ENCODE measurements around the gene CPB2. TPM values are rescaled to one million over a fixed set of nuclear protein-coding genes. Genes with fewer than 3 reads are reported as not detected.

Gene CPB2
- total and polyA plus RNA-seq, 8 donors, result 0.17 to 18.4 (median 0.35) TPM

GRCh38 chr13:46127358-46128023, 22.7 kb upstream of the CPB2 start:
- H3K9me3 ChIP-seq, result no peaks in the 10 kb centered on the region
- no peaks in the 10 kb centered on the region for H3K27me3 ChIP-seq
- H3K27ac ChIP-seq, result no peak overlapping the region
- TF ChIP-seq CTCF (IDR thresholded peaks at IDR 0.05), result no peak
- intact Hi-C loops (cut with DNase I), result no loop called here
- H3K36me3 ChIP-seq, result peaks cover 0 to 68% of the 10 kb centered on the region in 2 donors
- no peak for ATAC-seq
- H3K4me1 ChIP-seq, result peaks cover 0 to 24% of the 10 kb centered on the region in 2 donors
- DNase-seq, result no peak
- H3K4me3 ChIP-seq, result no peak overlapping the region

- H3K27me3 ChIP-seq, result no peaks in the 10 kb centered on the region
- no peak overlapping the region for H3K27ac ChIP-seq
- H3K36me3 ChIP-seq, result peaks cover 0 to 61% of the 10 kb centered on the region in 2 donors
- peak; percentile 46 to 79 (median 70) for DNase-seq
- H3K9me3 ChIP-seq, result no peaks in the 10 kb centered on the region
- TF ChIP-seq CTCF (IDR thresholded peaks at IDR 0.05), result peak; percentile 71 to 86
- intact Hi-C loops (cut with DNase I), result no loop called here
- H3K4me3 ChIP-seq, result no peak overlapping the region
- ATAC-seq, result peak; percentile 99
- H3K4me1 ChIP-seq, result peaks cover 0 to 24% of the 10 kb centered on the region in 2 donors
Observed at GRCh38 chr13:46126552-46127357, 21.9 kb upstream of the CPB2 start.

- no peak for TF ChIP-seq CTCF (IDR thresholded peaks at IDR 0.05)
- Histone ChIP-seq H3K27ac (no peak overlapping the region), H3K9me3 (no peaks in the 10 kb centered on the region), H3K4me1 (peaks cover 0 to 24% of the 10 kb centered on the region in 2 donors), H3K27me3 (no peaks in the 10 kb centered on the region), H3K36me3 (peaks cover 0 to 54% of the 10 kb centered on the region in 2 donors), H3K4me3 (no peak overlapping the region)
- intact Hi-C loops (cut with DNase I), result no loop called here
- DNase-seq (no peak), ATAC-seq (no peak)
Observed at GRCh38 chr13:46126056-46126455, 21.2 kb upstream of the CPB2 start.

GRCh38 chr13:46124967-46125933, 20.4 kb upstream of the CPB2 start:
- H3K27ac ChIP-seq, result no peak overlapping the region
- peak; percentile 12 for ATAC-seq

More at GRCh38 chr13:46124967-46125933, 20.4 kb upstream of the CPB2 start:
- intact Hi-C loops (cut with DNase I), result no loop called here
- Histone ChIP-seq H3K9me3 (no peaks in the 10 kb centered on the region), H3K36me3 (peaks cover 0 to 46% of the 10 kb centered on the region in 2 donors), H3K27me3 (no peaks in the 10 kb centered on the region), H3K4me3 (no peak overlapping the region), H3K4me1 (peaks cover 0 to 29% of the 10 kb centered on the region in 2 donors)
- no peak for DNase-seq
- no peak for TF ChIP-seq CTCF (IDR thresholded peaks at IDR 0.05)

All from left lung (tissue), 10 donors.